ENCODE results near the gene PLEKHF1.

PLEKHF1 gene

DNA sequence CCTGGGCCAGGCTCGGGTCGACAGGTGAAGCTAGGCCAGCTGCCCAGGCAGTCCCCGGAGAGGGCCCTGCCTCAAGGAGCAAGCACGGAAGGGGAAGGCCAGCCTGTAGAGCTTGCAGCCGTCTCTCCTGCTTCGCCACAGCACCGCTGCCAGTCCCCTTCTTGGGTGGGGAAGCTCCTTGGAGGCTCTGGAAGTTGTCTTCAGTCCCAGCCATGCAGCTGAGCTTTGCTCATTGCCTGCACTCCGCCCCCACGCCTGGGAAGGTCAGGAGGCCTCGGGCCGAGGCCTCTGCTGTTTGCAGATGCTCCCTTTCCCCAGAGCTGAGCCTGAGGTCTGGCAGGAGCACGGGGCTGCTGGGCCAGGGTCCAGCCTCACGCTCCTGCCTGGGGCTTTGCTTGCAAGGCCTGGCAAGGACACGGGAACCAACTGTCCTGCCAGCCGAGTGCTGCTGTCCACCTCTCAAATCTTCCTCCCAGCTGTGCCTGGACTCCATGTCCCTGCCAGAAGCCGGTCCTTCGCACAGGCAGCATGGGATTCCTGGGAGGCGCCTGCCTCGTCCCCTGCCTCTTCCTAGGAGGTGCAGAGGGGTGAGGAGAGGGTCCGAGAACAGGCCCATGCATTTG is 13.3 kb downstream of the PLEKHF1 start:
- TF ChIP-seq CTCF (conservative IDR thresholded peaks at IDR 0.05): no peak
- peak overlapping the region; percentile 86 for H3K27ac ChIP-seq

DNA sequence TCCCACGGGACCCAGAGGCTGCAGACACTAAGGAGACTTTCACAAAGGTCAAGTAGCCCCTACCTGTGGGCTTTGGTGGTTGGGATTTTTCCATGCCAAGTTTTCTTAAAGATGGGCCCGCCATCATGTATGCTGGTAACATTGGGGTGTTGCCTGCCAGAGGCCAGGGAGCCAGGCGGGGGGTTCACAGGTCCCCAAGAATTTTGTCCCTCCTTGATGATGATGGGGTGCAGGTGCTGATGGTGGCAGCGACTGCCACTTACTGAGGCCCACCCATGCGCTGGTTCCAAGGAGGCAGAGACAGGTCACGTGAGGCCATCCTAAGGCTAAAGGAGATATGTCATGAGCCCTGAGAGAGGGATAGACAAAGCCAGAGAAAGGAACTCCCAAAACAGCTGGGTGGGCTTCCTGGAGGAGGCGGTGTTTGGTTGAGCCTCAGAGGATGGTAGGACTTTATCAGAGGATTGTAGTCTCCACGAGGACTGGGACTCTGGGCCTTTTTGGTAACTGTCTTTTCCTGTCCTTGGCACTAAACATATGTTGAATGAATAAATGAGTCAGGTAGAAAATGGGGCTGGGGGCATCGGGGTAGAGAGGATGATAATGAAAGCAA is 14.4 kb downstream of the PLEKHF1 start:
- peak overlapping the region; percentile 86 for H3K27ac ChIP-seq
- no peak for TF ChIP-seq CTCF (conservative IDR thresholded peaks at IDR 0.05)

GRCh38 chr19:29680447-29680846 is 15.2 kb downstream of the PLEKHF1 start:
- H3K27ac ChIP-seq: peak overlapping the region; percentile 86; the same call in 1 of the 2 replicates

GRCh38 chr19:29680937-29681336 is 15.7 kb downstream of the PLEKHF1 start:
- no peak for TF ChIP-seq CTCF (conservative IDR thresholded peaks at IDR 0.05)
- peak overlapping the region; percentile 86; the same call in 1 of the 2 replicates for H3K27ac ChIP-seq

More at GRCh38 chr19:29680447-29680846, 15.2 kb downstream of the PLEKHF1 start:
- TF ChIP-seq CTCF (conservative IDR thresholded peaks at IDR 0.05): no peak

- TF ChIP-seq CTCF (conservative IDR thresholded peaks at IDR 0.05): no peak
- H3K27ac ChIP-seq: peak overlapping the region; percentile 86; the same call in 1 of the 2 replicates
These were observed 16.4 kb downstream of the PLEKHF1 start for GRCh38 chr19:29681422-29682235.

DNA sequence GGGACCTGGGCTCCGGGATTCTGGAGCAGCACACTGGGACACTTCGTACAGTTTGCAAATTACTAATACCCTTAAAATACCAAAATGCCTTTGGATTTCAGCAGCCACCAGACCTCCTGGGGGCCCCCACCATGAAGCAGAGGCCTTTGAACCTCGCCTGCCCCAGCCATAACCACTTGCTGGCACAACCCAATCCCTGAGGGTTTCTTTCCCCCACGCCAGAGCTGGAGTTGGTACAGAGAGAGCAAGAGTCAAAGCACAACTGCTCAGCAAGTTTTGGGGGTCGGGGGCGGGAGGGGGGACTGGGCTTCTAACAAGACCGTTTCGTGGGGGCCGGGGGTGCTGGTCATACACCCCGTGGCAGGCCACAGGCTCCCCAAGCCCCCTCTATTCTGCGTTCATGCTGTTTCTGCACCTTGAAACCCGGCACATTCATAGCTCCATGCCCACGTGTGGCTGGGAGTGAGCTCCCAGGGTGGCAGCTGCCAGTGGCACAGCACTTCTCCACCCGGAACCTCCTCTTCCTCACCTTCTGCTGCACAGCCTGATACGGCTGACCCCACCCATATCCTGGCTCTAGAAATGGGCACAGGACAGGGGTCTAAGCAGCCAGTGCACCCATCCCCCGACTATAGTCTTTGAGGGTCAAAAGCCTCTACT is 17.1 kb downstream of the PLEKHF1 start:
- no peak for TF ChIP-seq CTCF (conservative IDR thresholded peaks at IDR 0.05)
- H3K27ac ChIP-seq: peak overlapping the region; percentile 86; the same call in 1 of the 2 replicates

DNA sequence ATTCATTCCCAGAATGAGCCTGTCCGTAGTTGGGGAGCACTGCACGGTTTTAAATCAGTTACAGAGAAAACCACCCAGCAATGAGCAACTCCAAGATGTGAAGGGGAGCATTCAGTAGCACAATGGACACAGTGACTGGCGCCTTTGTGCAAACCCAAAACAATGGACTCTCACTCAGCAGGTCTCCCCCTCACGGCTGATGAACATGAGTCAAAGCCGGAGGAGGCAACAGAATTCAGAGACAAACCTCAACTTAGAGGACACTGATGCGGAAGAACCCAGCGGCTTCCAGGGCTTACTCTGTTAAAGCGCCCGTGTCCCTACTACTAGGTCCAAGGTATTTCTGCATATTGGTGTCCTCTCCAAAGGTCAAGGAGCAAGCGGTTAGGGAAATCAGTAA is 17.7 kb downstream of the PLEKHF1 start:
- no peak for TF ChIP-seq CTCF (conservative IDR thresholded peaks at IDR 0.05)
- peak overlapping the region; percentile 86; the same call in 1 of the 2 replicates for H3K27ac ChIP-seq
